Suprapubic skin (tissue), 3 donors: ENCODE results near the gene PAX5.

Source experiments
- CTCF ChIP-seq, 2 donors: fragments of 200-600 bp in 1 of 2; fragments of 450-650 bp in 1 of 2; sonication (generic) in 1 of 2; IDR thresholded peaks; one replicate each; pipeline ENCODE4 v1.5.1; 2016 to 2019; ENCODE audit warnings: antibody characterized with exemption in 2 of 2, mild to moderate bottlenecking in 1 of 2, moderate library complexity in 1 of 2
- POLR2A ChIP-seq, 2 donors: fragments of 450-650 bp; IDR thresholded peaks; one replicate each; pipeline ENCODE4 v1.6.1; 2017; ENCODE audit warnings: antibody characterized with exemption in 2 of 2, mild to moderate bottlenecking in 2 of 2, moderate library complexity in 2 of 2

GRCh38 chr9:36839131-36839885, 194.8 kb downstream of the PAX5 start:
- TF ChIP-seq POLR2A (IDR thresholded peaks at IDR 0.05), result no peak
- no peak for TF ChIP-seq CTCF (IDR thresholded peaks at IDR 0.05)
